HepG2 (cell line): Measurements from ENCODE around the gene FYB2. TPM values are rescaled to one million over a fixed set of nuclear protein-coding genes. Genes with fewer than 3 reads are reported as not detected.

Experiments used
- ATAC-seq: fragments of 200-7000 bp; cut with Tn5 transposase; 3 replicates; pipeline ENCODE4 v1.9.1; 2020; ENCODE audit warnings: mild to moderate bottlenecking, moderate library complexity
- BruUV-seq: library from RNA; stranded (reverse); fragments of 400-500 nt; replicated peaks from 2 replicates; lab custom pipeline; 2021; lab: Mats Ljungman, UMichigan
- CTCF ChIA-PET: fragments of 300-600 bp; formaldehyde crosslinking; extraction: SDS; loops from one replicate; lab custom pipeline; 2021; ENCODE audit warnings: low total read pairs, inconsistent platforms, low intra/inter-chr PET ratio; lab: Yijun Ruan, JAX
- POLR2A ChIA-PET: fragments of 350-600 bp; sonication (Branson Sonifier 250); formaldehyde crosslinking; loops from one replicate; lab custom pipeline; 2020; ENCODE audit warnings: antibody characterized with exemption, inconsistent platforms; lab: Yijun Ruan, JAX
- DNase-seq: peaks from one replicate; pipeline ENCODE4 v3.0.0-alpha.2; 2015; ENCODE audit warnings: low spot score
- FAIRE-seq: peaks from 3 replicates; lab custom pipeline; 2011; peaks lifted over from hg19 to GRCh38; lab: Jason Lieb, UNC
- H2AFZ ChIP-seq: one replicate; pipeline ENCODE4 v1.6.1; 2011; ENCODE audit warnings: low read length, inconsistent platforms
- H3K27ac ChIP-seq: fragments of 300-600 bp; 3 replicates; pipeline ENCODE4 v1.8.0; 2011; ENCODE audit warnings: mixed run types, mild to moderate bottlenecking, mixed read lengths, low read length, inconsistent platforms; ENCODE audit not compliant: insufficient read depth; ENCODE audit errors: extremely low read length
- H3K27me3 ChIP-seq, 2 experiments: fragments of 200-600 bp in 1 of 2; 2 replicates in 1 of 2; 3 replicates in 1 of 2; pipeline versions ENCODE4 v1.6.0 to v1.8.0; 2011; ENCODE audit warnings: low read length in 2 of 2, mild to moderate bottlenecking in 2 of 2, moderate library complexity in 2 of 2, inconsistent platforms in 1 of 2; ENCODE audit not compliant: insufficient read depth in 2 of 2, control insufficient read depth in 1 of 2
- H3K36me3 ChIP-seq, 2 experiments: fragments of 200-600 bp in 1 of 2; replicated peaks in 1 of 2; 2 replicates in 1 of 2; 3 replicates in 1 of 2; pipeline versions ENCODE4 v1.5.1 to v1.8.0; 2011; ENCODE audit warnings: low read length in 2 of 2, inconsistent platforms in 1 of 2; ENCODE audit not compliant: insufficient read depth in 2 of 2, control insufficient read depth in 1 of 2
- H3K4me1 ChIP-seq: 2 replicates; pipeline ENCODE4 v1.5.1; 2012; ENCODE audit warnings: low read length, inconsistent platforms; ENCODE audit not compliant: insufficient read depth
- H3K4me2 ChIP-seq: 2 replicates; pipeline ENCODE4 v1.6.0; 2011; ENCODE audit warnings: low read depth, low read length, inconsistent platforms
- H3K4me3 ChIP-seq, 3 experiments: fragments of 200-600 bp in 1 of 3; sonication (generic), shearing (Covaris generic) in 1 of 3; replicated peaks in 1 of 3; 2 replicates each; pipeline ENCODE4 v1.5.1; 2011 to 2016; ENCODE audit warnings: low read length in 3 of 3, inconsistent platforms in 2 of 3, low read depth in 2 of 3, mild to moderate bottlenecking in 2 of 3, control low read depth in 1 of 3, mixed read lengths in 1 of 3; ENCODE audit not compliant: insufficient read depth in 1 of 3
- H3K79me2 ChIP-seq: one replicate; pipeline ENCODE4 v1.6.1; 2011; ENCODE audit warnings: low read length, inconsistent platforms; ENCODE audit not compliant: insufficient read depth
- H3K9ac ChIP-seq: 2 replicates; pipeline ENCODE4 v1.6.0; 2011; ENCODE audit warnings: mild to moderate bottlenecking, low read depth, low read length, inconsistent platforms; ENCODE audit not compliant: insufficient read depth
- H3K9me3 ChIP-seq: 2 replicates; pipeline ENCODE4 v1.5.1; 2012; ENCODE audit warnings: mild to moderate bottlenecking, low read length
- H4K20me1 ChIP-seq: 2 replicates; pipeline ENCODE4 v1.6.0; 2011; ENCODE audit warnings: inconsistent platforms, mild to moderate bottlenecking, low read length, moderate library complexity; ENCODE audit not compliant: insufficient read depth
- HMG20A ChIP-seq: IDR thresholded peaks from 2 replicates; pipeline ENCODE4 v1.6.1; 2016; ENCODE audit warnings: borderline replicate concordance
- POLR2A ChIP-seq, 2 experiments: IDR thresholded peaks; 2 replicates each; pipeline ENCODE4 v1.6.1; 2011; ENCODE audit warnings: low read depth in 2 of 2, low read length in 2 of 2, mild to moderate bottlenecking in 1 of 2, moderate library complexity in 1 of 2; ENCODE audit not compliant: insufficient read depth in 1 of 2
- WGBS: methylation state at CpG from one replicate; pipeline ENCODE4 v1.1.6; 2017; ENCODE audit warnings: low lambda C conversion rate; 5-methylcytosine and 5-hydroxymethylcytosine counted together
- in situ Hi-C: cut with HindIII; loops from 2 replicates; pipeline ENCODE4 v1.10.0; 2017; ENCODE audit warnings: low pct_unique_long_range_greater_than_20kb; ENCODE audit not compliant: extremely low pct_ligation_motif_present
- intact Hi-C: fragments of 100-400 bp; cut with micrococcal nuclease; formaldehyde crosslinking; loops from one replicate; pipeline ENCODE4 v1.10.0; 2022; ENCODE audit not compliant: unreplicated experiment
- polyA plus RNA-seq, 8 experiments: library from polyadenylated mRNA; depleted of rRNA in 3 of 8; stranded (reverse) in 7 of 8; unstranded in 1 of 8; fragments of >200 nt; fragmentation: Illumina TruSeq in 4 of 8; extraction: Trizol in 4 of 8; gene quantifications; 2 replicates each; pipeline versions ENCODE4 v1.2.1 to v1.2.3, GENCODE V29; 2011 to 2016; ENCODE audit warnings: low read depth in 4 of 8, missing spikeins in 1 of 8, mixed read lengths in 1 of 8; ENCODE audit not compliant: insufficient read depth in 1 of 8
- total RNA-seq, 5 experiments: library from RNA; depleted of rRNA; stranded (reverse); fragments of >200 nt; fragmentation: Illumina TruSeq; extraction: Trizol; gene quantifications; 2 replicates each; pipeline ENCODE4 v1.2.3, GENCODE V29; 2016; ENCODE audit warnings: low read depth in 1 of 5
- TF ChIP-seq, protein P1 (sequence below): sonication (generic); formaldehyde crosslinking; IDR thresholded peaks from 2 replicates; pipeline ENCODE4 v1.5.1; 2020; ENCODE audit warnings: mild to moderate bottlenecking, missing genetic modification reagents, borderline replicate concordance

FYB2 gene
- total and polyA plus RNA-seq, 2 of the 13 experiments (the other 11 are each of a cell fraction or from before 2014, with no cell fraction given), result 1.2 to 2.7 TPM

DNA sequence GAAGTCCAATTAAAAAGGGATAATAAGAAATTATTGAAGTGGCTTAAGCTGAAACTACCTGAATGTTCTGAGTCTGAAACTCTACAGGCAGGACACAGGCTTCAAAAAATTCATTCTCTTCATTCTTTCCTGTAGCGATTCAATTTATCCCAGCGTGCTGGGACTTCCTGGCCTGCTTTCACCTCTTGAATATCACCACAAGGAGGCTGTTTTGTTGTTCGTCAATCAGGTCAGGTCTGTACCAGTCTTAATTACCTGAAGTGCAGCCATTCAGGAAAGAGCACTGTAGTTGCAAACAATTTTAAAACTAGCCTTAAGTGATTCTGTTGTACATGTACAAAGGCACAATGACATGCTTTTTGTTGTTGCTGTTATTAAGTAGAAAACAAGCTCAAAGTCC lies 38.4 kb downstream of the FYB2 start:
- BruUV-seq, result TSS peak; percentile 96
- H3K27me3 ChIP-seq, result no peaks in the 10 kb centered on the region
- peak overlapping the region; percentile 56 for H3K4me2 ChIP-seq
- peak overlapping the region; percentile 63 for H3K27ac ChIP-seq
- DNase-seq, result no peak
- H4K20me1 ChIP-seq, result no peaks in the 10 kb centered on the region
- peak overlapping the region; percentile 33 for H2AFZ ChIP-seq
- TF ChIP-seq POLR2A (IDR thresholded peaks at IDR 0.05; ENCODE audit: insufficient read depth in 1 of 2, low read depth in 2 of 2, low read length in 2 of 2) (no peak), HMG20A (CRISPR knock-in tag) (0 out of 2 replicates have a peak, but pooled peaks have one; percentile 7)
- TF ChIP-seq, protein P1, sequence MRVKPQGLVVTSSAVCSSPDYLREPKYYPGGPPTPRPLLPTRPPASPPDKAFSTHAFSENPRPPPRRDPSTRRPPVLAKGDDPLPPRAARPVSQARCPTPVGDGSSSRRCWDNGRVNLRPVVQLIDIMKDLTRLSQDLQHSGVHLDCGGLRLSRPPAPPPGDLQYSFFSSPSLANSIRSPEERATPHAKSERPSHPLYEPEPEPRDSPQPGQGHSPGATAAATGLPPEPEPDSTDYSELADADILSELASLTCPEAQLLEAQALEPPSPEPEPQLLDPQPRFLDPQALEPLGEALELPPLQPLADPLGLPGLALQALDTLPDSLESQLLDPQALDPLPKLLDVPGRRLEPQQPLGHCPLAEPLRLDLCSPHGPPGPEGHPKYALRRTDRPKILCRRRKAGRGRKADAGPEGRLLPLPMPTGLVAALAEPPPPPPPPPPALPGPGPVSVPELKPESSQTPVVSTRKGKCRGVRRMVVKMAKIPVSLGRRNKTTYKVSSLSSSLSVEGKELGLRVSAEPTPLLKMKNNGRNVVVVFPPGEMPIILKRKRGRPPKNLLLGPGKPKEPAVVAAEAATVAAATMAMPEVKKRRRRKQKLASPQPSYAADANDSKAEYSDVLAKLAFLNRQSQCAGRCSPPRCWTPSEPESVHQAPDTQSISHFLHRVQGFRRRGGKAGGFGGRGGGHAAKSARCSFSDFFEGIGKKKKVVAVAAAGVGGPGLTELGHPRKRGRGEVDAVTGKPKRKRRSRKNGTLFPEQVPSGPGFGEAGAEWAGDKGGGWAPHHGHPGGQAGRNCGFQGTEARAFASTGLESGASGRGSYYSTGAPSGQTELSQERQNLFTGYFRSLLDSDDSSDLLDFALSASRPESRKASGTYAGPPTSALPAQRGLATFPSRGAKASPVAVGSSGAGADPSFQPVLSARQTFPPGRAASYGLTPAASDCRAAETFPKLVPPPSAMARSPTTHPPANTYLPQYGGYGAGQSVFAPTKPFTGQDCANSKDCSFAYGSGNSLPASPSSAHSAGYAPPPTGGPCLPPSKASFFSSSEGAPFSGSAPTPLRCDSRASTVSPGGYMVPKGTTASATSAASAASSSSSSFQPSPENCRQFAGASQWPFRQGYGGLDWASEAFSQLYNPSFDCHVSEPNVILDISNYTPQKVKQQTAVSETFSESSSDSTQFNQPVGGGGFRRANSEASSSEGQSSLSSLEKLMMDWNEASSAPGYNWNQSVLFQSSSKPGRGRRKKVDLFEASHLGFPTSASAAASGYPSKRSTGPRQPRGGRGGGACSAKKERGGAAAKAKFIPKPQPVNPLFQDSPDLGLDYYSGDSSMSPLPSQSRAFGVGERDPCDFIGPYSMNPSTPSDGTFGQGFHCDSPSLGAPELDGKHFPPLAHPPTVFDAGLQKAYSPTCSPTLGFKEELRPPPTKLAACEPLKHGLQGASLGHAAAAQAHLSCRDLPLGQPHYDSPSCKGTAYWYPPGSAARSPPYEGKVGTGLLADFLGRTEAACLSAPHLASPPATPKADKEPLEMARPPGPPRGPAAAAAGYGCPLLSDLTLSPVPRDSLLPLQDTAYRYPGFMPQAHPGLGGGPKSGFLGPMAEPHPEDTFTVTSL (CRISPR knock-in tag), result 0 out of 2 replicates have a peak, but pooled peaks have one; percentile 26
- TF ChIP-seq, all 625 proteins: peak for 2
- H3K4me3 ChIP-seq, result peak overlapping the region in 1 of 3 experiments; percentile 8; a peak in 1 of 6 replicates
- intact Hi-C loops, result loop anchor here (2.0 kb wide), 1 partner anchor 22 kb away; no protein-coding TSS in a partner anchor
- in situ Hi-C loops, result no loop called here
- WGBS, result 83% methylated on average over 3 of the region's 3 CpGs
- no peaks in the 10 kb centered on the region for H3K79me2 ChIP-seq
- no peaks in the 10 kb centered on the region for H3K9me3 ChIP-seq
- FAIRE-seq (no peak), ATAC-seq (peak; percentile 50)
- CTCF ChIA-PET, result no interaction called here
- H3K36me3 ChIP-seq, result no peaks in the 10 kb centered on the region
- POLR2A ChIA-PET, result interaction anchor here (0.7 to 0.9 kb wide), 2 partner anchors 23 to 38 kb away, joined by 3 to 4 read pairs; partner anchors contain the start of gene FYB2
- peaks cover 19% of the 10 kb centered on the region for H3K4me1 ChIP-seq
- peak overlapping the region; percentile 31; the same call in 1 of the 2 replicates for H3K9ac ChIP-seq
